Inferior parietal cortex (tissue), 1 donor: ENCODE measurements around the gene QSER1.
"Not testable (repeated sequence)": the region's sequence is repeated elsewhere in the genome, so short reads cannot be mapped to it uniquely, and the experiment has no call there.

ENCODE experiments used
- DNase-seq: peaks from one replicate; pipeline ENCODE4 v3.0.0-alpha.2; 2016; ENCODE audit errors: extremely low spot score

QSER1 gene

DNA sequence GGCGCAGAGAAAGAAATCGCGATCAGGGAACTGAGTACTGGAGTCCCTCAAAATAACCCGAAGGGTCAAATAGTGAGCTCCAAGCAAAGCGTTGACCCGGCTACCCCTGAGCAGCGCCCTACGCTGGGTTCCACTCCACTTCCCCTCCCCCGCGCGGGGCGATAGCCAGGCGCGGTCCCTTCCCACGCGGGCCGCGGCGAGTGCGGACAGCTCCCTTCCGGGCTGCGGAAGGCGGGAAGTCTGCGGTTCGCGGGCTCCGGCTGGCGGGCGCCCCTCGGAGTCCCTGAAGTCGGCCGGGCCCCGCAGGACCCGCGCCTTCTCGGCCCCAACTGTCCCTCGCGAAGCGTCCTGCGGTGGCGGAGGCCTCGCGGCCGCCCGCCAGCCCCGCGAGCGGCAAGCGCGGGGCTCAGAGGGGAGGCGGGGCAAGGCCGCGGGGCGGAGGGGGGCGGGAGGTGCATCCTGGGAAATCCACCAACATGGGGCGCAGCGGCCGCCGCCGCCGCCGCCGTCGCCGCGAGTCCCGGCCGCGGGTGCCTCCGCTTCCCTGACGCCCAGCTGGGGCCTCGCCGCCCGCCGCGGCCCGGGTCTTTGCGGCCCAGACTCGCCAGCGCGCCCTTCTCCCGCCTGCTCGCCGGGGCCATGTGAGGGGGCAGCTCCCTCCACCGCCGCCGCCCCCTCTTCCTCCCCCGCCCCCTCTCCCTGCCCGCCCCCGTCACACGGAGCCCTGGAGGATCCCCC, at the start of gene QSER1:
Gene QSER1 (plus strand): TSS at position 457 of the 738 bp plus-strand sequence. CDS start 315 bp downstream, outside the sequence.
- peak; percentile 66 for DNase-seq

DNA sequence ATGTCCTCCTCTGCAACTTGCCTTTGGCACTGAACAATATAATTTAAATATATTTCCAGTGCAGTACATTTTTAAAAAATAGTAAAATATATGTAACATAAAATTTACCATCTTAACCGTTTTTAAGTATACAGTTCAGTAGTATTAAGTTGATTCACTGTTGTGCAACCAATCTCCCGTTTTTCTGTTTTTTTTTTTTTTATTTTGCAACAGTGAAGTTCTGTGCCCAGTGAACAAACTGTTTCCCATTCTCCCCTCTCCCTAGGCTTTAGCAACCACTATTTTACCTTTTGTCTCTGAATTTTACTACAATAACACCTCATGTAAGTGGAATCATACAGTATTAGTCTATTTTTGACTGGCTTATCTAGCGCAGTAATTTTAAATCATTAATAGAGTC, 49.1 kb upstream of the QSER1 start:
- no peak for DNase-seq

DNA sequence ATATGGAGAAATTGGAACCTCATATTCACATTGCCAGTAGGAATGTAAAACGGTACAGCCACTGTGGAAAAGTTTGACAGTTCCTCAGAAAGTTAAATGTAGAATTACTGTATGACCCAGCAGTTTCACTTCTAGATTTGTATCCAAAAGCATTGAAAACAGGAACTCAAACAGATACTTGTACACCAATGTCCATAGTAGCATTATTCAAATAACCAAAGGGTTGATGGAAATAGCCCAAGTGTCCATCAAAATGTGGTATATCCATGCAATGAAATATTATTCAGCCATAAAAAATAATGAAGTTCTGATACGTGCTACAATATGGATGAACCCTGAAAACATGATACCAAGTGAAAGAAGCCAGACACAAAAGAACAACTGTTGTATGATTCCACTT, 45.1 kb upstream of the QSER1 start:
- DNase-seq: no peak

DNA sequence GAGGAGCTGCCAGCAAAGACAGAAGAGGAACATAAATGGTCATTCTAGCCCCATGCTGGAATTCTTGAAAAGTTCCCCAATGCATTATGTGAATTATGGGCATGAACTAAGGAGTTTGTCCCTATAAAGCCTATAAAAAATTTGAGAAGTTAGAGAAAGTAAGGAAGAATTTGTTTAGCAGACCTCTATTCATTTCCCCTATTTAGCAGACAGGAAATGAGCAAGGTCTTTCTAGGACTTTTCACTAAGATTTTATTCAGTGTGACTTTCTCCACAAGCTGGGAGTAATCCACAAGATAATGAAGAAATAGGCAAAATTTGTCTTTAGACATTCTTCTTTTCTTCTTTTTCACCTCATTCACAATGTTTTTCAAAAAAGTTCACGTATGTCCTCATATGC, 42.9 kb upstream of the QSER1 start:
- no peak for DNase-seq

DNA sequence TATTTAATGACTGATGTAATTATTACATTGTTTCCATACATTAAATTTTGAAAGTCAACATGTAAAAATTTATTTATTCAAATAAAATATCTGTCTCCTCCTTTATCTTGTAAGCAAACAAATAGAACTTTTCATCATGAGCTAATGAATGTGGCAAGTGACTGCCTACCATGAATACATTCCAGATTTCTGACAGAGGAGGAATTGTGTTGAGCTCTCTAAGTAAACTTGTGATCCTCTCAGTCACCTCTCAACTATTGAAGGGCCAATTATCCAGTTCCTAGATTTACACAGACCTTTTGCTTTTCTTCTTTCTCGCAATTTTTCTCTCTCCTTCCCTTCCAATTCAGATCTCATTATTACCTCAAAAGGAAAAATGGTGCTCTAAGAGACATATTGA, 41.4 kb upstream of the QSER1 start:
- no peak for DNase-seq

DNA sequence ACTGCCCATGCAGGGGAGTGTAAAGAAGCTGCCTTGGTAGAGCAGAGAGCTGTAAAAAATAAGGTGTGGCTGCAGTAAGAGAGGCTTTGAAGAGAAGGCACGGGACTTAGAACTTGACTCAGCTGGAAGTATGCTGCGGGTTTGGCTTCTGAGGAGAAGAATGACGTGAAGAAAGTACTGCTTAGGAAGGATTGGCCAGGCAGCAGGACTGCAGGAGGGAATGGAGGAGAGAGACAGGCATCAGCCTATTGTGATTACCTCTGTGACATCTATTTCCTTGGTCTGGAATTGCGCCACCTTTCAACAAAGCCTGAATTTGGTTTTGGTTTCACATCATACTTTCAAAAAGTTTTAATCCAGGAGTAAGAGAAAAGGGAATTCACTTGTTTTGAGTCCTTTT, 40.4 kb upstream of the QSER1 start:
- DNase-seq: no peak

DNA sequence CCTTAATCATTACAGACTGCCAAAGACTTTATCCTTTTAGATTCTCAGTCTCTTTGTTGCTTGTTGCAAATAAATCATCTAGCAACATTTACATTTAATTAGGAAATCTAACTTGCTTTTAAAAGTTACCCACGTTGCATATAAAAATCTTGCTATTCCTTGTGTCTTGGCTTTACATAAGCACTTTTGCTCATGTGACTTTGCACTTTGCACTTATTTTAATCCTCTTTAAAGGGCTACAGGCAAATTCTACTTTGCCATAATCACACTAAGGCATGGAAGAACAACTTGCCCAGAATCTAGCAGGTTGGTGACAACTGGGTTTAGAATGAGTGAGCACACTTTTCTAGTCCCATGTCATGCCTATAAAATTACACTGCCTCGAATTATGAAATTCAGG, 37.0 kb upstream of the QSER1 start:
- no peak for DNase-seq

DNA sequence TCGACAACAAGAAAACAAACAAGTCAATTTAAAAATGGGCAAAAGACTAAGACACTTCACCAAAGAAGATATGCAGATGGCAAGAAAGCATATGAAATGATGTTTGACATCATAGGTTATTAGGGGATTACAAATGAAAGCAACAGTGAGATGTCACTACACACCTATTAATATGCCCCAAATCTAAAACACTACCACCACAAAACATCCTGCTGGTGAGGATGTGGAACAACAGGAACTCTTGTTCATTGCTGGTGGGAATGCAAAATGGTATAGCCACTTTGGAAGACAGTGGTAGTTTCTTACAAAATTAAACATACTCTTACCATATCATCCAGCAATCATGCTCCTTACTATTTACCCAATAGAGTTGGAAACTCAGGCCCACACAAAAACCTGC, 33.9 kb upstream of the QSER1 start:
- DNase-seq: no peak

DNA sequence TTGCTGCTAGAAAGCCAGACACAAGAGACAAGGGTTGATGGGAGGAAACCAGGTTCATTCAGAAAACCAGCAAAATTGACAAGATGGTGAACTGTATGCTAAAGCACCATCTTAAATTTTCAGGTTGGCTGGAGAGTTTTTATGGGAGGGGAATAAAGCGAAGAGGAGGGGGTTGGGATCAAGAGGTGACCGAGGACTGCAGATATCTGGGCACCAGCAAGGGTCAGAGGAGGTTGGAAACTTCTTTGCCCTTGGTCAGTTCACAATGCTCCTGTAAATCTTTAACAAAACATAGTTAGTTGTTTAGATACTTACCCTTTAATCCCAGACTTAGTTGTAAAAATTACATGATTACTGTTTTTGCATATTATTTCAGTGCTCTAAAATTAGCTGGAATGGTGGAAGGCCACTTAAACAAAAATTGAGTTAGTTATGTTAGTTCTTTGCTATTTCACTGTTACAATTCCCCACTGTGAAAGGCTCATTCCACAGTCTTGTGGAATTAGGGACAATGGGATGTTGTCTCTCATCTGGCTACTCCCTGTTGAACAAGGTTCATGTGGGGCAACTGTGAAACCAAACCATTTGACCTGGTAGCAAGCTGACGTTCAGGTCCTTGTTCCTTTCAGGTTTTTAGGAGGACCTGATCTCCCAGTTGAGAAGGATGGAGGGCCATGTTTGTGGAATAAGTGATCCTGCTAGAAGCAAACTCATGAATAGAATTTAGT, 30.6 kb upstream of the QSER1 start:
- DNase-seq: no peak

DNA sequence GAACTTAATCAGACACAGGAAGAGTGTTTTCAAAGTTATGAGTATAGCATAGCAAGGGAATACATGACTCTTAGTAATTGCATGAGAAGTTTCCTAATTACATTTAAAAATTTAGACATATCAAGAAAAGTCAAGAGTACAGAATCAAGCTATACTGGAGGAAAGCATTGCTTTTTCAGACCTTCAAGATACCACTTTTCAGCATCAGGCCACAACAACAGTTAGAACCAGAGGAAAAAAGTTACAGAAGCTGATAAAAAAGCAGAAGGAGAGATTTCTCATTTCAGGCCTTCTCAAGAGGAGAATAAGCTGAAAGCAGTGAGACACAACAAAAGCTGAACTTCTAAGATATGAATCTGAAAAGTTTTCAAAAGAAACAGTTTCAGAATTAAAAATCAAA, 28.1 kb upstream of the QSER1 start:
- DNase-seq: no peak

DNA sequence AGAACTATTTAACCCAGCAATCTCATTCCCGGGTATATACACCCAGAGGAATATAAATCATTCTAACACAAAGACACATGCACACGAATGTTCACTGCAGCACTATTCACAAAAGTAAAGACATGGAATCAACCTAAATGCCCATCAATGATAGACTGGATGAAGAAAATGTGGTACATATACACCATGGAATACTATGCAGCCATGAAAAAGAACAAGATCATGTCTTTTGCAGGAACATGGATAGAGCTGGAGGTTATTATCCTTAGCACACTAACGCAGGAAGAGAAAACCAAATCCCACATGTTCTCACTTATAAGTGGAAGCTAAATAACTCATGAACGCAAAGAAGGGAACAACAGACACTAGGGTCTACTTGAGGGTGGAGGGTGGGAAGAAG, 23.9 kb upstream of the QSER1 start:
- not testable (repeated sequence) for DNase-seq

DNA sequence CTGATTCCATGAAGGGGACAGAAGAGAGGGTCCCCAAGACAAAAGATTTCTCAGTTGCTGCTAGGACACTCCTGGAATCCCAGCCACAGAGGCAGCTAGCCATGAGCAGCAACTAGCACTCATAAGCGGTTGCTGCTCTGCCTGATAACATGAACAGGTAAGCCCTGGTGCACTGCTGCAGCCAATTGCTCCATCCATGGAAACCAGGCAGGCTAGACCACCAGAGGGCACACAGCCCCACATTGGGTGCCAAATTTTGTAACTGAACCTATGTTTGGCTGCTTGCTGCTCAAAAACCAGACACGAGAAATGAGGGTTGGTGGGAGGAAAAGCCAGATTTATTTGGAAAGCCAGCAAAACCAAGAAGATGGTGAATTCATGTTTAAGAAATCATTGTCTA, 21.9 kb upstream of the QSER1 start:
- DNase-seq: no peak

DNA sequence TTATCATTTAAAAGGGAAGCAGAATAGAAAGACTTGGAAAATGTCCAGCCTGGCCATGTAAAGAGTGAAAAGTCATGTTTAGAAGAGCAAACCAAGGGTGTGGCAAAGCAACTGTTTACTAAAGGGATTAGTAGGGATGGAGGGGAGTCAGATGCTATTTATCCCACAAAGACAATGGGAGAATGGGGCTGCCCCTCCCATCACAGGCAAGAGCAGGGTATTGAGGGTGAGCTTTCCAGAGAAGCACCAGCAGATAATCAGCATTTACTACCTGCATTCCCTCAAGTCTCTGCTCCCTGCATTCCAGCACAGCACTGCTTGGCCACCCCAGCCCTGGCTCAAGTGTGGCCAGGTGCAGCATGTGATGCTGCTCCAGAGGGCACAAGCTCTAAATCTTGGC, 18.5 kb upstream of the QSER1 start:
- DNase-seq: no peak

DNA sequence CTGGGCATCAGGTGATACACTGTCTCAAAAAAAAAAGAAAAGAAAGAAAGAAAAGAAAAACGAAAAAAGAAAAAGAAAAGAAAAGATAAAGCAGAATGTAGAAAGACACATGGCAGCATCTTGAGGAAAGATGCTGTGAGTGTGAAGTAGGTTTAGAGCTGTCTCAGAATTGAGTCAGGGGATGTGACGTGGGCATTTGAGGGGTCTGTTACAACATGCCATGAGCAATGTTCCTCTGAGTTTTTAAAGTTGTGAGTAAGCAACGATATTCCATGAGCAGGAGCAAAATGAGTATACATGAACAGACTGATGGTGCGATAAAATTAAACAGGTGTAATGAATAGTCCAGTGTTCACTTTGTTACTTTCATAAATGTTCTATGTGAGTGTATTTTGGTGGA, 11.3 kb upstream of the QSER1 start:
- DNase-seq: no peak

DNA sequence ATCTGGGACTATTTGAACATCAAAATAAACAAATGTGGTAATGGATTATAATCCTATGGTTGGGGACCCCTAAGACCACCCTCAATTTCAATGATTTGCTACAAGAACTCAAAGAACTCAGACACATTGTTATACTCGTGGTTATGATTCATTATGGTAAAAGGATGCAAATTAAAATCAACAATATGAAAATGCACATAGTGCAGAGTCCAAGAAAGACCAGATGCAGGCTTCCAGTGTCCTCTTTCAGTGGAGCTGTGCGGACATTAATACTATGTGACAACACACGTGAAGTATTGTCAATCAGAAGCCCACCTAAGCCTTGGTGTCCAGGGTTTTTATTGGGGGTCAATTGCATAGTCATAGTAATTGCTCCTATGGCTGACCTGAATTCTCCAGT, 9.2 kb upstream of the QSER1 start:
- no peak for DNase-seq

DNA sequence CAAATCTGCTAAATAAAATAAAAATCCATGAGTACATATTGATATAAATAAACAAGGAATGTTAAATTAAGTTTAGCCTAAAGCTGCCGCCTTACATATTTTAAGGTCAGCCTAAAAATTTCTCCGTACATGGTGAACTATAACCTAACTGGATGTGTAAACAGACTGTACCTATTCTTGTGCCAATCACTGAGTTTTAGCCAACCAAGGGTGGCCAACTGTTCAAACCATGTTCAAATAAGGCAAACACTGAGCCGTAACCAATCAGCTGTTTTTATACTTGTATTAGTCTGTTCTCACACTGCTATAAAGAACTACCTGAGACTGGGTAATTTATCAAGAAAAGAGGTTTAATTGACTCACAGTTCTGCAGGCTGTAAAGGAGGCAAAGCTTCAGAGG, 8.6 kb upstream of the QSER1 start:
- DNase-seq: no peak

DNA sequence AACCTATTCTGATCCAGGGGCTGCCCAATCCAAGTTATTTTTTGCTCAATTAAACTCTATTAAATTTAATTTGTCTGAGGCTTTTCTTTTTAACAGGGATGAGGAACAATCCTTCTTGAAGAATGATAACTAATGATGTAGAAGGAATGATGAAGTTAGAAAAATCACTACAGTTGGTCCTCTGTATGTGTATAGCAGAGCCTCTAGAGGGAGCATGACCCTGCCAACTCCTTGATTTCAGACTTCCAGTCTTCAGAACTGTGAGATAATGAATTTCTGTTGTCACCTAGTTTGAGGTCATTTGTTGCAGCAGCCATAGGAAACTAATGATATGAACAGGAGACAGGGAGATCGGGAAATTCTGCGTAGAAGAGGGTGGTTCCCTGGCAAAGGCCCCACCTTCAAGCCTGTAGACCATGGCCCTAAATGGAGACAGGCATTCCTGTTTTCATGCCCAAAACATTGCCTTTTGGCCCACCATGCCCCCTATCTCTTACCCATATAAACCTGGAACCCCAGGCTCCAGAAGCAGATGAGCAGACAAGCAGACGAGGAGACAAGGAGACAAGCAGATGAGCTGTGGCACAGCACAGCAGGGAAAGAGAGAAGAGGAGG, 7.7 kb upstream of the QSER1 start:
- no peak for DNase-seq

DNA sequence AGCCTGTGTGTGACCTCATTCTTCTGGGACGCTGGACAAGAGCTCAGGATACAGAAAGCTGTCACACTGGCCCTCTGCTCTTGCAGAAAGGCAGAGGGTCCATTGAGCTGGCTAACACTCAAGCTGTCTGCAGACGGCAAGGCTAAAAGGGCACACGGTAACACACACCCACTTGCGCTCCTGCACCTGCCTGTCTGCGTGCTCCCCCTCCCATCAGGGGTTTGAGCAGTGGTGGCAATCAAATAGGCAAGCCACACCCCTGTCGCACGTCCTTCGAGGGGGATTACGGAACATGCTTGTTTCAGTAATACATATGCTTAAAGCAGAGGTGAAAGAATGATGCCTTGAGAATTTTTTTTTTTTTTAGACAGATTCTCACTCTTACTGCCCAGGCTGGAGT, 7.1 kb upstream of the QSER1 start:
- no peak for DNase-seq

DNA sequence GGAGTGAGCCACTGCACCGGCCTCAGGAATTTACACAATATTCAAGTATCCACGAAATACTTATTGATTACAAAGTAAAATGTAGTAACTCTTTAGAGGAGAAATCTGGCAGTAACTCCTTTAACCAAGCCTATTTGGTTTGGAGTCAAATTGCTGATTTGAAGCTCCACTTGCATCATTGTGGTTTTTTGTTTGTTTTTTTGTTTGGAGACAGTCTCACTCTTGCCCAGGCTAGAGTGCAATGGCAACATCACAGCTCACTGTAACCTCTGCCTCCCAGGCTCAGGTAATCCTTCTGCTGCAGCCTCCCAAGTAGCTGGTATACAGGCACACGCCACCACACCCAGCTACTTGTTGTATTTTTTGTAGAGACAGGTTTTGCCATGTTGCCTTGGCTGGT, 6.4 kb upstream of the QSER1 start:
- no peak for DNase-seq

DNA sequence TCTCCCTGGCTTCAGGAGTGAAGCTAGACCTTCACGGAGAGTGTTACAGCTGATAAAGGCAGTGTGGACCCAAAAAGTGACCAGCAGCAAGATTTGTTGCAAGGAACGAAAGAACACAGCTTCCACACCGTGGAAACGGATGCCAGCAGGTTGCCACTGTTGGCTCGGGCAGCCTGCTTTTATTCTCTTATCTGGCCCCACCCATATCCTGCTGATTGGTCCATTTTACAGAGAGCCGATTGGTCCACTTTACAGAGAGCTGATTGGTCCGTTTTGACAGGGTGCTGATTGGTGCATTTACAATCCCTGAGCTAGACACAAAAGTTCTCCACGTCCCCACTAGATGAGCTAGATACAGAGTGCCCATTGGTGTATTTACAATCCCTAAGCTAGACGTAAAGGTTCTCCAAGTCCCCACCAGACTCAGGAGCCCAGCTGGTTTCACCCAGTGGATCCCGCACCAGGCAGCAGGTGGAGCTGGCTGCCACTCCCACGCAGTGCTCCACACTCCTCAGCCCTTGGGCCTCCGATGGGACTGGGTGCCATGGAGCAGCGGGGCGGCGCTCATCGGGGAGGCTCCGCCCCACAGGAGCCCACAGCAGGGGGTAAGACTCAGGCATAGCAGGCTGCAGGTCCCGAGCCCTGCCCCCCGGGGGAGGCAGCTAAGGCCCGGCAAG, 4.8 kb upstream of the QSER1 start:
- DNase-seq: not testable (repeated sequence)

DNA sequence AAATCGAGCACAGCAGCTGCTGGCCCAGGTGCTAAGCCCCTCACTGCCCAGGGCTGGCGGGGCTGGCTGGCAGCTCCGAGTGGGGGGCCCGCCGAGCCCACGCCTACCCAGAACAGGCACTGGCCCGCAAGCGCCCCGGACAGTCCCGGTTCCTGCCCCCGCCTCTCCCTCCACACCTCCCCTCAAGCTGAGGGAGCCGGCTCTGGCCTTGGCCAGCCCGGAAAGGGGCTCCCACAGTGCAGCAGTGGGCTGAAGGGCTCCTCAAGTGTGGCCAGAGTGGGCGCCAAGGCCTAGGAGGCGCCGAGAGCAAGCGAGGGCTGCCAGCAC, 4.3 kb upstream of the QSER1 start:
- not testable (repeated sequence) for DNase-seq

DNA sequence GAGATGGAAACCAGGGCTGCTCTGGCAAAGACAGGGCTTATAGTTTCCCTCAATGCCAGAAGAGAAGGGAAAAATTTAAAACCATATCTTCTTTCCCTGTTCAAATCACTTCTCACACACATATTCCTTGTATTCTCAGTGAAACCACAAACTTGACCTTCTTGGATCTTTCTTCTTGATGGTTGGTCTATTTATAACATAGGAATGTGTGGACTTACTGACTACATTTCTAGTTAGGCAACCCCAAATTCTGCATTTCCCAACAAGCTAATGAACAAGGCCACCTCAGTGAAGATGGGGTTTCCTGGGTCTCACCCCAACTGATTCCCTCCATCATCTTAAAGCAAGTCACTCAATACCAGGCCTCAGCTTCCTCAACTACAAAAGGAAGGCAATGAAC, 3.8 kb upstream of the QSER1 start:
- no peak for DNase-seq
